ENCODE data around the gene CHAD.

CHAD gene

DNA sequence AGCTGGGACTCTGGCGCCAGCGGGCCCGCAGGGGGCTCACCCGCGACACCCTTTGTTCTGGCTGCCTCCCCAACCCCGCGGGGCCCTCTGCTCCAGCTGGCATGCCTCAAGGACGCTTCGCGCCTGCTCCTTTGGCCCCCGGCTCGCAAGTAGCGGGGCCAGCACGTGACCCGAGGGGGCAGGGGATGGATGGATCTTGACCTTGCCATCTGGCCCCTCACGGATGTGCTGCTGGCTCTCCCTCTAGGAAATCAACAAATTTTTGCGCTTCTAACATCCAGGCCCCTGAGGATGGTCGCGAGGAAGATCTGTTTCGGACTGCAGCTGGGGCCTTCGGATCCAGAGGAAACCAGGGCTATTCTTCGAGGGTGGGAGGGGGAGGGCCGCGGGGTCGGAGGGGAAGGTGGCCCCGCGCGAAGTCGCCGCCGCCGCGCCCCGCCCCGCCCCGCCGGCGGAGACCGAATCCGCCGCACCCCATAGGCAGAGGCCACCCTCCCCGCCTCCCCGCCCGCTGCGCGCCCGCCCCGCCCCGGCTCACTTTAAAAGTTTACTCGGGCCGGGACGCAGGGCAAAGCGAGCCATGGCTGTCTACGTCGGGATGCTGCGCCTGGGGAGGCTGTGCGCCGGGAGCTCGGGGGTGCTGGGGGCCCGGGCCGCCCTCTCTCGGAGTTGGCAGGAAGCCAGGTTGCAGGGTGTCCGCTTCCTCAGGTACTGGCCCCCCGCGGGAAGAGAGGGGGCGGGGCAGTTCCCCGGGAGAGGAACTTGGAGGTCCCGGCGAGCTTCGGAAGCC is 42.8 kb downstream of the CHAD start, which contains the start of gene ACSF2:
ACSF2 (plus strand) TSS at position 537 of the 790 bp plus-strand sequence; CDS start at position 581, 44 bp downstream.
- Histone ChIP-seq H3K36me3 (ENCODE audit: low read length) (no peaks in the 10 kb centered on the region), H3K9ac (ENCODE audit: low read length) (peak within 1 kb of the TSS; percentile 56), H3F3A (ENCODE audit: insufficient read depth) (peaks cover 16% of the 10 kb centered on the region), H2AFZ (ENCODE audit: low read depth, low read length, severe bottlenecking) (peak within 1 kb of the TSS; percentile 75), H3K9me3 (ENCODE audit: insufficient read depth, low read length) (no peaks in the 10 kb centered on the region), H3K27me3 (ENCODE audit: low read length) (no peaks in the 10 kb centered on the region), H4K20me1 (ENCODE audit: low read depth, low read length) (no peaks in the 10 kb centered on the region), H3K4me3 (ENCODE audit: insufficient read depth, low read length, poor library complexity, severe bottlenecking) (peak within 1 kb of the TSS; percentile 68), H3K9me2 (replicated peaks; ENCODE audit: insufficient read depth, low read length) (no peaks in the 10 kb centered on the region), H3K27ac (ENCODE audit: low read depth, low read length) (peak within 1 kb of the TSS; percentile 67), H3K79me2 (ENCODE audit: insufficient read depth, low read length) (0 out of 2 replicates have a peak, but pooled peaks cover 4% of the 10 kb centered on the region), H3K4me2 (ENCODE audit: low read depth, low read length, poor library complexity, severe bottlenecking) (peak within 1 kb of the TSS; percentile 82)
- TF ChIP-seq, protein P1, sequence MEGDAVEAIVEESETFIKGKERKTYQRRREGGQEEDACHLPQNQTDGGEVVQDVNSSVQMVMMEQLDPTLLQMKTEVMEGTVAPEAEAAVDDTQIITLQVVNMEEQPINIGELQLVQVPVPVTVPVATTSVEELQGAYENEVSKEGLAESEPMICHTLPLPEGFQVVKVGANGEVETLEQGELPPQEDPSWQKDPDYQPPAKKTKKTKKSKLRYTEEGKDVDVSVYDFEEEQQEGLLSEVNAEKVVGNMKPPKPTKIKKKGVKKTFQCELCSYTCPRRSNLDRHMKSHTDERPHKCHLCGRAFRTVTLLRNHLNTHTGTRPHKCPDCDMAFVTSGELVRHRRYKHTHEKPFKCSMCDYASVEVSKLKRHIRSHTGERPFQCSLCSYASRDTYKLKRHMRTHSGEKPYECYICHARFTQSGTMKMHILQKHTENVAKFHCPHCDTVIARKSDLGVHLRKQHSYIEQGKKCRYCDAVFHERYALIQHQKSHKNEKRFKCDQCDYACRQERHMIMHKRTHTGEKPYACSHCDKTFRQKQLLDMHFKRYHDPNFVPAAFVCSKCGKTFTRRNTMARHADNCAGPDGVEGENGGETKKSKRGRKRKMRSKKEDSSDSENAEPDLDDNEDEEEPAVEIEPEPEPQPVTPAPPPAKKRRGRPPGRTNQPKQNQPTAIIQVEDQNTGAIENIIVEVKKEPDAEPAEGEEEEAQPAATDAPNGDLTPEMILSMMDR (IDR thresholded peaks at IDR 0.05; ENCODE audit: insufficient read depth, low read length, poor library complexity, severe bottlenecking), result no peak
- no peak for TF ChIP-seq EZH2phosphoT487 (conservative IDR thresholded peaks at IDR 0.05; ENCODE audit: low read length)

DNA sequence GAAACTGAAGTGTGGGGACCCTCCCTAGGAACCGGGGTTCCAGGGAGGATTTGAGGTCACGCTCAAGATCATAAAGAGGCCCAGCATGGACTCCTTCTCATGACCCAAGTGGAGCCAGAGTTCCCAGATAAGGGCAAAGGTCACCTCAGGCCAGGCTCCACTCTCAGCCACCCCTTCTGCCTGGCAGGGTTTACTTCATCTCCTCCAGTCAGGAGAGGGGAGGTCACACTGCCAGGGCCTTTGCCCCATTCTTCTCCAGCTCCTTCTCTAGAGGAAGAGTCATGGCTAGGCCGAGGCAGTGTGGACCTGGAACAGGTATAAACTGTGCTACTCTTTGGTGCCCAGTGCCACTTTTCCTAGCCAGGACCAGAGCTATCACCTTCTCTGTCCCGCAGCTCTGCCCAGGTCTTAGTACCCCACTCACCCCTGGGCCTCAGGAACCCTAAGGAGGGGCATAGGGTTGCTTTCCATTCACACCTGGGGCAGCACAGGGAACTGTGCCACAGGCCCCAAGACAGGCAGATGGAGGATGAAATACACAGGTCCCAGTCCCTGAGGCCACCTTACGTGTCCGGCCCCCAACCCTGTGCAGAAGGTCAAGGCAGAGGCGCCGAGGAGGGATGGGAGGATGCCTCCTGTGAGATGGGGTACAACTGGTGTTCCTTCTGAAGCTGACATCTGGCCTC is 43.5 kb downstream of the CHAD start:
- Histone ChIP-seq H3K9ac (ENCODE audit: low read length) (peak overlapping the region; percentile 56), H3K9me2 (replicated peaks; ENCODE audit: insufficient read depth, low read length) (no peaks in the 10 kb centered on the region), H4K20me1 (ENCODE audit: low read depth, low read length) (no peaks in the 10 kb centered on the region), H3K27ac (ENCODE audit: low read depth, low read length) (no peak overlapping the region), H3K27me3 (ENCODE audit: low read length) (no peaks in the 10 kb centered on the region), H2AFZ (ENCODE audit: low read depth, low read length, severe bottlenecking) (peak overlapping the region; percentile 75), H3K36me3 (ENCODE audit: low read length) (no peaks in the 10 kb centered on the region), H3K4me2 (ENCODE audit: low read depth, low read length, poor library complexity, severe bottlenecking) (peak overlapping the region; percentile 82), H3K9me3 (ENCODE audit: insufficient read depth, low read length) (no peaks in the 10 kb centered on the region), H3F3A (ENCODE audit: insufficient read depth) (peaks cover 16% of the 10 kb centered on the region), H3K79me2 (ENCODE audit: insufficient read depth, low read length) (0 out of 2 replicates have a peak, but pooled peaks cover 4% of the 10 kb centered on the region), H3K4me3 (ENCODE audit: insufficient read depth, low read length, poor library complexity, severe bottlenecking) (peak overlapping the region; percentile 68)
- TF ChIP-seq, protein P1 (IDR thresholded peaks at IDR 0.05; ENCODE audit: insufficient read depth, low read length, poor library complexity, severe bottlenecking), result no peak
- no peak for TF ChIP-seq EZH2phosphoT487 (conservative IDR thresholded peaks at IDR 0.05; ENCODE audit: low read length)

DNA sequence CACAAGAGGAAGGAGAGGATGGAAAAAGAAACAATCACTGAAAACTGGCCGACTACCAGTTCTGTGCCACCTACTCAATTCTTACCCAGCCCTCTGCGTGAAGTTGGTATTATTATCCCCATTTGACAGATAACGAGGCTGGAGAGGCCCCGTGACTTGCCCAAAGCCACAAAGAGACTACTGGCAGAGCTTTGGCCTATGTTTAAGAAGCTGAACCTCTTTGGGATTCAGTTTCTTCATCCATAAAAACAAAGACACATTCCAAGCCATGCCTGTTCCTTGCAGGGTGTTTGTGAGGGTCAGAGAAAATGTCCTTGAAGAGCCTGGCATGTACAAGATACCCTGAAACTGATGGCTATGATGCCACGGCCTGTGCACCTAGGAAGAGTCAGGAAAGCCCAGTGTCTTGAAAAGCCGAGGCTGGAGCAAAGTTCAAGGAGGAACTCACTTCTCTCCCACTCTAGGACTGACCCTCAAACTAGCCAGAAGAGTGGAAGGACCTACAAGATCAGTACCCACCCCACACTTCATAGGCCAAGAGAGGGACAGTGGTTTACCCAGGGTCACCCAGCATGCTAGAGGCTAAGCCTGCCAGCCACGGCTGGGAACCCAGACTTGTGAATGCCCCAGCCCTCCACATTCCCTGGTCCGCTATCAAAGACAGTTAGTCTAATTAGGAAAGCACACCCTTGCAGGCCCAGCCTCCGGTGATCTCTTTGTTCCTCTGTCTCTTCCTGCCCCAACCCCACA is 44.3 kb downstream of the CHAD start:
- H3K4me2 ChIP-seq (ENCODE audit: low read depth, low read length, poor library complexity, severe bottlenecking), result no peak overlapping the region
- H3K79me2 ChIP-seq (ENCODE audit: insufficient read depth, low read length), result 0 out of 2 replicates have a peak, but pooled peaks cover 4% of the 10 kb centered on the region
- no peak overlapping the region for H3K9ac ChIP-seq (ENCODE audit: low read length)
- H3K9me2 ChIP-seq (replicated peaks; ENCODE audit: insufficient read depth, low read length), result no peaks in the 10 kb centered on the region
- H4K20me1 ChIP-seq (ENCODE audit: low read depth, low read length), result no peaks in the 10 kb centered on the region
- H3K9me3 ChIP-seq (ENCODE audit: insufficient read depth, low read length), result no peaks in the 10 kb centered on the region
- TF ChIP-seq, protein P1 (IDR thresholded peaks at IDR 0.05; ENCODE audit: insufficient read depth, low read length, poor library complexity, severe bottlenecking), result no peak
- no peak overlapping the region for H2AFZ ChIP-seq (ENCODE audit: low read depth, low read length, severe bottlenecking)
- no peak overlapping the region for H3K27ac ChIP-seq (ENCODE audit: low read depth, low read length)
- no peak overlapping the region for H3K4me3 ChIP-seq (ENCODE audit: insufficient read depth, low read length, poor library complexity, severe bottlenecking)
- no peaks in the 10 kb centered on the region for H3K36me3 ChIP-seq (ENCODE audit: low read length)
- peaks cover 16% of the 10 kb centered on the region for H3F3A ChIP-seq (ENCODE audit: insufficient read depth)
- H3K27me3 ChIP-seq (ENCODE audit: low read length), result no peaks in the 10 kb centered on the region

Measured in SU-DHL-6 (cell line).